ENCODE results near the gene GALP.
"Not testable (repeated sequence)": the region's sequence is repeated elsewhere in the genome, so short reads cannot be mapped to it uniquely, and the experiment has no call there.

The GALP gene

DNA sequence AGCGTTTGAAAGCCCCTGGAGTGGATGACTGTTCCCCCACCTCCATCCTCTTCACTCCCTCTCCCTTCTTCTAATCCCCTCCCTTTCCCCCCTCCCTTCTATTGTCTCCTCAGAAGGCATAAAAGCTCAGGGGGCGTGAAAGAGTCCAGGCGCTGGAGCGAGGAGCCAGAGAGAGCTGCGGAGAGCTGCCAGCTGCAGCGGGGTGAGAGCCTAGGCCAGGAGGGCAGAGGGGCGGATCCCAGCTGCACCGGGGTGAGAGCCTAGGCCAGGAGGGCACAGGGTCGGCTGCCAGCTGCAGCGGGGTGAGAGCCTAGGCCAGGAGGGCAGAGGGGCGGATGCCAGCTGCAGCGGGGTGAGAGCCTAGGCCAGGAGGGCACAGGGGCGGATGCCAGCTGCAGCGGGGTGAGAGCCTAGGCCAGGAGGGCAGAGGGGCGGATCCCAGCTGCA is at the start of gene GALP:
Gene GALP, plus strand, starts transcription at position 148 of the 447 bp plus-strand sequence. CDS start 1,101 bp downstream, outside the sequence.
- DNase-seq (ENCODE audit: low read depth in 2 of 2) = not testable (repeated sequence)

DNA sequence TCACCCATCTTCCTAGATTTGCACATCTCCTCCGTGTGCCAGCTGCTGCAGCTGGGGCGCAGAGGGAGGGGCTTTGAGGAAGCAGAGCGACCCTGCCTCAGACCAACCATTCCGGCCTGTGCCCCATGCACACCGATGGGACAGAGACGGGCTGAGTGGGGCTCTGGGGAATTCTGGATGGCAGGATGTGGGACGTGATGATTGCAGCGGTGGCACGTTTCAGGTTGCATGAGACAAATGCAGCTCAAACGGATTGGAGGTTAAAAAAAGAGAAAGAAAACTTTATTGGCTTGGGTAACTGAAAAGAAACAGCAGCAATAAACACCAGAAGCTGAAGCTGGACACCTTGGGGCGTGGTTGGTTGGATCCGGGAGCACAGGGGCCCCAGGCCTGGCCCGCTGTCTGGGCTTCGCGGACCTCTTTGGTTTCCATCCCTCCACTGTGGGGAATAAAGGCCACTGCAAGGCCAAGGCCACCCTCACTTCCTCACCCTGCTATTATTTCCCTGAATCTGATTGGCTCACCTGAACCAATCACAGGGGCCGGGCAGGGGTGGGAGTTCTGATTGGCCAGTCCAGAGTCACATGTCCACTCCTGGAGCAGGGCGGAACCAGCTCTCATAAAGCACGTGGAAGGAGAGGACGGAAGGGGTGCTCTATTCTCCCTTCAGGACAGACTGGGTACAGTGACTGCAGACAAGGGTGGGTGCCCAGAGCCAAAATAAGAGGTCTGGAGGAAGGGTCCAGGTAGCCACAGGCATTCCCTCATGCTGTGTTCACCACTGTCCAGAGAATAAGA is 48.6 kb upstream of the GALP start:
- DNase-seq (ENCODE audit: low read depth in 2 of 2) = no peak

DNA sequence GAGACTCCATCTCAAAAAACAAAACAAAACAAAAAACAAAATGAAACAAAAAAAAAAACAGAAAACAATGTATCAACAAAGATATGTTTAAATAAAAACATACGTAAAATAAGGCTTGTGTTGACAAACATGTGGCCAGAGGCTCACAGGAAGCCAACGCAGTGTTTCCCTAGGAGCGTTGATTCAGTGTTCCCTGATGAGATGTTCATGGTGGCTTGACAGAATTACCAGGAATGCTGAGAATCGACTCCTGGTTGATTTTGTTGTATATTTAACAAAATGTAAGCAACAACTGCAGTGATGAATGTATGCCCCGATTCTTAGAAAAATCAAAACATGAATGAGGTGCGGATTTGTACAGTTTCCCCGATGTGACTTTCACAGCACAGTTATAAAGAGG is 45.8 kb upstream of the GALP start:
- DNase-seq (ENCODE audit: low read depth in 2 of 2) = no peak

DNA sequence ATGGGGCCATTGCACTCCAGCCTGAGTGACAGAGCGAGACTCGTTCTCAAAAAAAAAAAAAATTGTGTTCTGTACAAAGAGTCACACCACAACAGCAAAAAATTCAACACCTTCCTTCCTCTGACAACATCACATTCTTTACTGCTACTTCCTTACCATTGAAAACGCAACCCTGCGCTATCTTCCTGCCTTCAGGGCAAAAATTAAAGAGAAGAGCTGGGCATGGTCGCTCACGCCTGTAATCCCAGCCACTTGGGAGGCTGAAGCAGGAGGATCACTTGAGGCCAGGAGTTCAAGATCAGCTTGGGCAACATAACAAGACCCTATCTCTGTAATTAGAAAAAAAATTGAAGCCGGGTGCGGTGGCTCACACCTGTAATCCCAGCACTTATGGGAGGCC is 44.2 kb upstream of the GALP start:
- DNase-seq (ENCODE audit: low read depth in 2 of 2) = no peak

DNA sequence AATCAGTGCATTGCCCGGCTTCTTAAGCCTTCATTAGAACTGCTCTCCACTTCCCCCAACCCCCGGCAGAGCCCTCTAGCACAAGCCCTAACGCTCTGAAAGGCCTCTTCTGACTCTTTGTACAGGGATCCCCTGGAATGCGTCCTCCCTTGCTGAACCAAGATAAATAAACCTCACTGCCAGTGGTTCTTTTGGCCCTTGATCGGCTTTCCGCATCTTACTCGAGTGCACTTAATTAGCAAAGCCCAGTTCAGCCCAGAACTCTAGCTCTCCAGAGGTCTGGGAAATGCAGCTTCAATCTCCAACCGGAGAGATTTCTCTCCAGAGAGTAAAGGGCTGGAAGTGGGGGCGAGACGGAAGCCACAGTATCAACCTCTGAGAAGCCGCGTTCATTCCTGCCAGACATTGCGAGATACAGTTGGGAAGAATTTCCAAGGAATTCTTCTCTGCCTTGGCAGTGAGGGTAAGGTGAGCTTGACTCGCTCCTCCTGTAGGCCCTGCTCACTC is 43.4 kb upstream of the GALP start:
- DNase-seq (ENCODE audit: low read depth in 2 of 2) = no peak

DNA sequence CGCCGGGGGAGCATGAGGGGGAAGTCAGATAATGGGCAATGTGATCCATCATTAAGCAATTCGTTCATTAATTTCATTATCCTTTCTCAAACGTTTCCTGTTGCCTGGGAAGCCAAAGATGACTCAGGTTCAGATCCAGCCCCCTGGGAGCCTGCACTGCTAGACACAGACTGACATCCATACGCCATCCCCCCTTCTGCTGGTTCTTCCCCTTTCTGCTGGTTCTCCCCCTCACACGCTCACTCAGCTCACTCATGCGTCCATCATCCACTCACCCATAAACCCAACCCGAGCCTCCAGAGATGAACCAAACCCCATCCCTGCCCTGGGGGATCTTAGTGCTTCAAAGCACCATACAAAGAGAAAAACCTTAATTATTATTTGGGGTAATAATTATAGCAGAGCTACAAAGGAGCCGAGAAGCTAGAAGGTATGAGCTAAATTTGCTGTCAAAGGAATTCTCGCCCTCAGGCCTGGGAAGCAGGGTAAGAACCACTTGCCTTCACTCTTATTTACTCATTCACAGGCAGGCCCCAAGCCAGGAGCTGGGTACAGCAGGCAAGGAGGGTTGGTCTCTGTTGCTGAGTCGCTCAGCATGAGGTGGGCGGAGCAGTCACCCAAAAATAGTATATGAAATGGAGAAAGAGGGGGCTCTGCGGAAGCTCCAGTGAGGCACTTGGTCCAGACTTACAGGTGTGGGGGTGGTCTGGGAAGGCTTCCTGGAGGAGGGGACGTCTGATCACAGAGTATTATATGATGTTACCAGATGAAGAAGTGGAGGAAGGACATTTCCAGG is 41.8 kb upstream of the GALP start:
- DNase-seq (ENCODE audit: low read depth in 2 of 2) = no peak

DNA sequence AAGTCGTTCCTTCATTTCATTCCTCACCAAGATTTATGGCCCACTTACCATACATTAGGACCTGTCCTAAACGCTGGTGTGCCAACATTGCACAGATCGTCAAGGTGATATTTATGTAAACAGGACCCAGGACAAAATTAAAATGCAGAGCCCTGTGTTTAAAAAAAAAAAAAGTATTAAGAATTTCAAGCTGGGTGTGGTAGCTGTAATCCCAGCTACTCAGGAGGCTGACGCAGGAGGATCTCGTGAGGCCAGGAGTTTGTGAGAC is 41.2 kb upstream of the GALP start:
- DNase-seq (ENCODE audit: low read depth in 2 of 2) = no peak

DNA sequence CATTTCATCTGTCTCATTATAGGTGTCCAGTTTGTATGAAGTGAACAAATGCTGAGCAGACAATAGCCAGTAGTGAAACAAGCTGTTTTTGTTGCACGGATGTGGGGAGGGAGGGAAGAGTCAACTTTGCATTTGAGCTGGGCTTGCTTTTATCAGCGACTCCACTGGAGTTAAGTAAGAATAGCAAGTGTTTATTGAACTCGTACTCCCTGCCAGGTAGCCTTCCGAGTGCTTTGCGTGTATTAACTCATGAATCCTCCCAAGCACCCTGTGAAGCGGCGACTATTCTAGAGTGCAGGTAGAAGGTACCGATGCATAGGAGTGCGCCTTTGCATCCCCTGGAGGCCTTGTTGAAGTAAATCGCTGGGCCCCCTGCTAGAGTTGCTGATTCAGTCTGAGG is 39.4 kb upstream of the GALP start:
- DNase-seq (ENCODE audit: low read depth in 2 of 2) = no peak

DNA sequence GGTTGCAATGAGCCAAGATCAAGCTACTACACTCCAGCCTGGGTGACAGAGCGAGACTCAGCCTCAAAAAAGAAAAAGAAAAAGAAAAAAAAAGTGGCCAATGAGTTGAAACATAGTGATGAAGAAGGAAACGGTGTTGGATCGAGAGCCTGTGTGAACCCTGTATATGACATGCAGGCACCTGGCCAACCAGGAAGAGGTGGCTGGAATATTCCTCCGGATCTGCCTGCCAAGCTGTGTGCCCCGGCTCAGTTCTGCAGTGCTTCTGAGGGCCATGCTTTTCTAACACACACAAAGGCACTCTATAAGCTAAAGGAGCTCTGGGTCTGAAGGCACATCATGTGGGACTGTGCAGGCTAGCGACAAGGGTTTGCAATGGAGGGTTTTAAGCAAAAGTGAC is 38.4 kb upstream of the GALP start:
- DNase-seq (ENCODE audit: low read depth in 2 of 2) = no peak

DNA sequence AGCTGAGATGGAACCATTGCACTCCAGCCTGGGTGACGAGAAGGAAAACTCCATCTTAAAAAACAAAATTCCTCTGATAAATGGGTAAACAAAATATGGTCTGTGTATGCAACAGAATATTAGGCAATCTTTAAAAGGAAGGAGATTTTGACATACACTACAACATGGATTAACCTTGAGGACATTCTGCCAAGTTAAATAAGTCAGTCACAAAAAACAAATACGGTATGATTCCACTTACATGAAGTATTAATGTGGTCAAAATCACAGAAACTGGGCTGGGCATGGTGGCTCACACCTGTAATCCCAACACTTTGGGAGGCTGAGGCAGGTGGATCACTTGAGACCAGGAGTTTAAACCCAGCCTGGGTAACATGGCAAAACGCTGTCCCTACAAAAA is 37.7 kb upstream of the GALP start:
- no peak for DNase-seq (ENCODE audit: low read depth in 2 of 2)

DNA sequence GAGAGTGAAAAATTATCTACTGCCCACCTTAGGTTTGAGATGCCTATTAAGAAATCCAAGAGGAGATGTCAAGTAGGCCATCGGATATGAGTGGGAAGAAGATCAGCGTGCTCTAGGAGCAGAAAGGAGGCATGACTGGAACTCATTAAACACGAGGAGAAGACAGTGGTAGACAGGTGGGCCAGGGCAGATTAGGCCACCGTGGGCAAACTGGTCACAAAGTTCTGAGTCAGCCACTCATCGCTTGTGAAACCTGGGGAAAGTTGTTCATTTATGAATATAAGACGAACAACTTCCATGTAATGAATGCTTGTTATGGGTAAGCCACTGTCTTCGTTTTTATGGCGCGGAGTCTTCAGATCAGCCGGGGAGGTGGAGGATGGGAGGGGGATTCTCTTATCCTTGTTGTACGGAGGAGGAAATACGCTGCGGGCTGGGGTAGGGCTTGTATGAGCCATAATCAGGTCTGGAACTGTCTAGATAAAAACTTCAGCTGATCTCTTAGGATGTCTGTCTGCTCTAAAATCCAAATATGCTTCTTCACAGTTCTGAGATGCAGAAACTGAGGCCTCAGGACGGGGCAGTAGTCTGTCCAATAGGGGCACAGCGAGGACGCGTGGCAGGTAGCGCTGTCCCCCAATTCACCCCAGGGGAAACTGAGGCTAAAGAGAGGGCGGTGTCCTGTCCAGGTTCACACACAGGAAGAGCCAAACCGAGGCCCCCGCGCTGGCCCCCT is 35.8 kb upstream of the GALP start:
- no peak for DNase-seq (ENCODE audit: low read depth in 2 of 2)

DNA sequence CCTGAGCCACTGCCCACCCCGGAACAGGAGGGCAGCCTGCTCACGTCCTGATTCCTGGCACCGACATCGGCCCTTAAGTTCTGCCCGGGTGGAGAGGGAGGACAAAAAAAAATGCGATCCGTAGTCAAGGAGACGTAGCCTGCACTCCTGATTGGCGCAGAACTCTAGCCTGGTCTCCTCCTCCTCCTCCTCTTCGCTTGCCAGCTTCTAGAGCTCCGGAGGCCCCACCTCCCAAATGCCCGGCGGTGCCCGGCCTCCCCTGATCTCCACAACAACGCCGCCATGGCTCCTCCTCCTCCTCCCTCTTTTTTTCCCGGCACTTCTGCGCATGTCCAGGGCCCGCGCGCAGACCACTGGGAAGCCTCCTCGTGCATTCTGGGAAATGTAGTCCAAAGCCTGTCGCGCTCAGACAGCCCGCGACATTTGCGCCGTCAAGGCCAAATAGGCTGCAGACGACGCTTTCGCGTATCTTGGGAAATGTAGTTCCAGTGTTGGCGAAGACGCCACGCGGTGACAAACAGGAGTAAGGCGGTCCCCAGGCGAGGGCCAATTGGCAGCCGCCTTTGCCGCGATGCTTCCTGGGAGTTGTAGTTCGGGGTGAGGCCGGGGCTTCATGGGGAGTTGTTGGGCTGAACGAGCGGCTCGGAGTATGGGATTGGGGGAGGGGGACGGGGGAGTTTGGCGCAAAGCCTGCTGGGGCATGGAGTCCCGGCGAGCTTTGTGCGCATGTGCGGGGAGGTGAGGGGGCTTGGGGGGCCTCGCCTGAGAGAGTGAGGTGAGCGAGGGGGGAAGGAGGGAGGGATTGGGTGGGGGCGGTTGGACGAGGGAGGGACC is 35.0 kb upstream of the GALP start, which contains the start of gene ZNF444:
Gene ZNF444, plus strand, starts transcription at position 705 of the 834 bp plus-strand sequence. CDS start 5,625 bp downstream, outside the sequence.
- DNase-seq (ENCODE audit: low read depth in 2 of 2) = peak; percentile 97 to 98

DNA sequence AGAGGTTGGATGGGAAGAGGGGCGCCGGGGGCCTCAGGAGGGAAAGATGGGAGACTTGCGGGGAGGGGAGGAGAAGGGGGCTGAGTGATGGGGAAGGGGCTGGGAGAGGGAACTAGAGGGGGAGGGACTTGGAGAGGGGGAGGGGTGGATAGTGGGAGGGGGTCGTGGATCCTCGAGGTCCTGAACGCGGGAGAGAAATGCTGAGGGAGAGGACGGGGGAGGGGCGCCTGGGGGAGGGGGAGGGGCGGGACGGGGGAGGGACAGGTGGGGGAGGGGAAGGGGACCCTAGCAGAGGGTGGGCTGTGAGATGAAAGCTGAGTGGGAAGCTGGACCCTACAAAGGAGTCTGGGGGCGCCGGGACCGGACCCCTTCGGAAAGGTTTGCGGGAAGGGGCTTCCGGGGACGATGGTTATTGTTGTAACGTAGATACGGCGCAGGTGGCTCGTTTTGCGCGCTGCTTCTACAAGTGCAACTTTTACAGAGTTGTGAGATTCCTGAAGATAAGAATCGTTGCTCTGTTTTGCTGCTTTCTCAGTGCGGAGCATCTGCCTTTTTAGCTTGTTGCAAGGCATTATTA is 34.3 kb upstream of the GALP start:
- DNase-seq (ENCODE audit: low read depth in 2 of 2) = no peak

DNA sequence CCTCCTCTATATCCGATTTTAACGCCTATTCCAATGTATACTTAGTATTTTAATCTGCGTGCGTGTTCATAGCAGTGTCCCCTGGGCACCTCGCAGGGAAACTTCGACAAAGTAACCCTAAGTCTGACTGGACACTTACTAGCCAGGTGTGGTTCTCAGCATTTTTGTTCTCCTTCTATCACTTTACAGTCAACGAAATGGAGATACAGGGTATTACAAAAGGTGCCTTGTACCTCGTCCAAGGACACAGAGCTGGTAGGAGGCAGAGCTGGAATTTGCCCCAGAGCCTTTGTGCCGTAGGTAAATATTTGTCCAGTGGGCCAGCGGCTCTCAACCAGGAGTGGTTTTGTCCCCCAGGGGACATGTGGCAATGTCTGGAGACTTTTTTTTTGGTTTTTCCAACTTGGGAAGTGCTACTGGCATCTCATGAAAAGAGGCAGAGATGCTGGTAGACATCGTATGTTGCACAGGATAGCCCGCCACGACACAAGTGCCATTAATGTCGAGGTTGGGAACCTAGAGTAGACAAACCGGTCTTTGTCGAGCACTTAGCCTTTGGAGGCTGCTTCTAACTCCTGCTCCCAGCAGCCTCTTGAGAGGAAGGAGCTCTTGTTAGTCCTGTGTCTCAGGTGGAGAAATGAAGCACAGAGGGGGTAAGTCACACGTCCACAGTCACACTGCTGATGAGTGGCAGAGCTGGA is 33.6 kb upstream of the GALP start:
- no peak for DNase-seq (ENCODE audit: low read depth in 2 of 2)

DNA sequence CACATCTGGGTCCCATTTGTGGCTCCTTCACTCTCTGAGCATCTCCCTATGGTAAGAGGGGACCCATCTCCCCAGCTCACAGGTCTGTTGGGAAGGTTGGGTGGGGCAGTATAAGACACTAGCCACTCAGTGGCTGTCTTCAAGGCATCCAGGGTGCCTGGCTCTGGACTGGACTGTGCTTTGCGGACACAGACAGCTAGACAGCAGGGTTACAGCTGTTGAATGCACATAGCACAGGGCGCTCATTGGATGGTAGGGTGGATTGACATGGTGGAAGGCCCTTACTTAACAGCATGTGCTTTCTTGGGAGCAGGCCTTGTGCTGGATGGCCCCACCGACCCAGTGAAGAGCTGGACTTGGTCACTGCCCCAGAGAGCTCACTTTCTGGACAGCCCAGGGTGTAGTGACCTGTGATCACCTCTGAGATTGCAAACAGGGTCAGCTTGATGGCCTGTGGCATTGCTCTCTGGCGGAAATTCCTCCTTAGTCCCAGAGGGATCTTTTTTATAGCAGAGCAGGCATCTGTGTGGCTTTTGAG is 32.8 kb upstream of the GALP start:
- no peak for DNase-seq (ENCODE audit: low read depth in 2 of 2)

DNA sequence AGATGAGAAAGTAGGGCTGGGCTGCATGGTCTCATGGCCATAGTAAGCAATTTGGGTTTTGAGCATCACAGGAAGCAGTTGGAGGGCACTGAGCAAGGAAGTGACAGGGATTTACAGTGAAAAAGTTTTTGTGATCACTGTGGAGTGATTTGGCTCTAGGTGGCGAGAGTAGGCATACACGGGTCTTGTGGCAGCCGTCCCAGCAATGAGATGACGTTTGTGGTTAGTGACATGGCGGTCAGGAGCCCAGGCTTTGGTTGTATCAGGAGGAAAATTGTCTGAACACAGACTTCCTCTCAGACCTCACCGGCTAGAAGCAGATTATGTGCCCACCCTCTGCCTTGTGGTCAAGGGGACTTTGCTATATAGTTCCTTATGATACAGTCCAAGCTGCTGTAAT is 31.4 kb upstream of the GALP start:
- no peak for DNase-seq (ENCODE audit: low read depth in 2 of 2)

DNA sequence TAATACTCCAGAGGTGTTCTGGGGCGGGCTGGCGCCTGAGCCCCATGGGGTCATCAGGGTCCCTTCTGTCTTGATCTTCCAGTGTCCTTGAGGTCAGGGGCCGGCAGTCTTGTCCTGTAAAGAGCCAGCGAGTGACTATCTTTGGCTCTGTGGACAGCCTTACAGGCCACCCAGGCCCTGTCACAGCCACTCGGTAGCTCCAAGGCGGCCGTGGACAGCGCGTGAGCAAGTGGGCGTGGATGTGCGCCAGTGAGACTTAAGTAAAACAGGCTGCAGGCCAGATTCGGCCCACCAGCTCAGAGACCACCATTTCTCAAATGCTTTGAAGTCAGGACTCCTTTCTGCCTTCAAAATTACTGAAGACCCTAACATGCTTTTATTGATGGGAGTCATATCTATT is 31.0 kb upstream of the GALP start:
- DNase-seq (ENCODE audit: low read depth in 2 of 2) = no peak

DNA sequence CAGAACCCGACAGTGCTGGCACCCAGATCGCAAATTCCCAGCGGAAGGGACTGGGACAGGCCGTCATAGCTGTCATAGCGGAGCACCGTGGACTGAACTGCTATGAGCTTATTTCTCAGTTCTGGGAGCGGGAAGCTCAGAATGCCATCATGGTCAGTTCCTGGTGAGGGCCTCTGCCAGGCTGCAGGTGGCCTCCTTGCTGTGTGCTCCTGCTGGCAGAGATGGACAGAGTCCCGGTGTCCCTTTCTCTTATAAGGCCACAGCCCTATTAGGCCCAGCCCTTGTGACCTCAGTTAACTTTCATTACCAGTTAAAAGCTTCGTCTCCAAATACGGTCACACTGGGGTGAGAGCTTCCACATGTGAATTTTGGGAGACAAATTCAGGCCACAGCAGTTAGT is 30.1 kb upstream of the GALP start:
- DNase-seq (ENCODE audit: low read depth in 2 of 2) = no peak

DNA sequence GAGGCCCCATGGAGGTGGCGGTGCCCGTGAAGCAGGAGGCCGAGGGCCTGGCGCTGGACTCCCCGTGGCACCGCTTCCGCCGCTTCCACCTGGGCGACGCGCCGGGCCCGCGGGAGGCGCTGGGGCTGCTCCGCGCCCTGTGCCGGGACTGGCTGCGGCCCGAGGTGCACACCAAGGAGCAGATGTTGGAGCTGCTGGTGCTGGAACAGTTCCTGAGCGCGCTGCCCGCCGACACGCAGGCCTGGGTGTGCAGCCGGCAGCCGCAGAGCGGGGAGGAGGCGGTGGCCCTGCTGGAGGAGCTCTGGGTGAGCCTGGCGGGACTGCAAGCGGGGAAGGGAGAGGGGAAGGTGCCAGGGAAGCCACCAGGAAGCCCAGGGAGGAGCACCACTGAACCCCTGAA is 28.9 kb upstream of the GALP start:
- no peak for DNase-seq (ENCODE audit: low read depth in 2 of 2)

DNA sequence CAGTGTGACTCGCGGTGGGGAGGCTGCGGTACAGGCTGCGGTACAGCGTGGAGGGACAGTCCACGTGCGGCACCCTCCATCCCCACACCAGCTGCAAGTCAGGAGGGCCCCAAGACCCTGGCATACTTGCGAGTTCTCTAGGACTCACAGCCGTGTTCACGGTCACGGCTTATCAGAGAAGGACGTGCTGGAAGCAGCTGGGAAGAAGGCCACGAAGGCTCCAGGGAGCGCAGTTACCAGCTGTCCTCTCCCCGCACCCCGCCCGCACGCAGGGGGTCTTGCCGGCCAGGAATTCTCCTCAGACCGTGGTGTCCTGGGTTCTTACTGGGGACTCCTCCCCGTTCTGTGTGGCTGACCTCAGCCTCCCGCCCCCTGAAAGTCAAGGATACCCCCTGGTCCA is 28.5 kb upstream of the GALP start:
- no peak for DNase-seq (ENCODE audit: low read depth in 2 of 2)

All from activated CD4-positive, alpha-beta T cell treated with anti-CD3 and anti-CD28 coated beads for 24 hours (primary cell).